Endothelial cell of umbilical vein (primary cell): Measurements from ENCODE around the gene KHDC1L.

Experiments used
- EZH2 ChIP-seq: IDR thresholded peaks from 2 replicates; pipeline ENCODE4 v1.6.1; 2012; ENCODE audit warnings: borderline replicate concordance, low read depth, mild to moderate bottlenecking, moderate library complexity, low read length, inconsistent platforms; ENCODE audit not compliant: severe bottlenecking
- GATA2 ChIP-seq: IDR thresholded peaks from 2 replicates; pipeline ENCODE4 v1.7.0; 2011; ENCODE audit warnings: low read depth, mild to moderate bottlenecking, moderate library complexity, mixed read lengths, low read length; ENCODE audit not compliant: insufficient read length, insufficient read depth
- JUN ChIP-seq: IDR thresholded peaks from 2 replicates; pipeline ENCODE4 v1.6.1; 2011; ENCODE audit warnings: borderline replicate concordance, low read depth; ENCODE audit not compliant: insufficient read length, insufficient read depth
- MYC ChIP-seq: IDR thresholded peaks from one replicate; pipeline ENCODE4 v1.6.1; 2011; ENCODE audit warnings: mild to moderate bottlenecking, low read depth, low read length
- POLR2A ChIP-seq: IDR thresholded peaks from 2 replicates; pipeline ENCODE4 v1.6.1; 2012; ENCODE audit warnings: low read depth, mild to moderate bottlenecking, control low read depth, low read length
- POLR2AphosphoS5 ChIP-seq: IDR thresholded peaks from 2 replicates; pipeline ENCODE4 v1.6.1; 2012; ENCODE audit warnings: low read depth, mild to moderate bottlenecking, control low read depth, low read length, moderate library complexity; ENCODE audit not compliant: insufficient read depth
- TF ChIP-seq, protein P1 (sequence below), 2 donors: IDR thresholded peaks; 1 replicate in 1 of 2; 2 replicates in 1 of 2; pipeline ENCODE4 v1.5.1; 2011; ENCODE audit warnings: low read length in 2 of 2, mild to moderate bottlenecking in 2 of 2, moderate library complexity in 2 of 2, control low read depth in 1 of 2, inconsistent platforms in 1 of 2, low read depth in 1 of 2; ENCODE audit not compliant: insufficient read depth in 1 of 2; ENCODE audit errors: extremely low read depth in 1 of 2

DNA sequence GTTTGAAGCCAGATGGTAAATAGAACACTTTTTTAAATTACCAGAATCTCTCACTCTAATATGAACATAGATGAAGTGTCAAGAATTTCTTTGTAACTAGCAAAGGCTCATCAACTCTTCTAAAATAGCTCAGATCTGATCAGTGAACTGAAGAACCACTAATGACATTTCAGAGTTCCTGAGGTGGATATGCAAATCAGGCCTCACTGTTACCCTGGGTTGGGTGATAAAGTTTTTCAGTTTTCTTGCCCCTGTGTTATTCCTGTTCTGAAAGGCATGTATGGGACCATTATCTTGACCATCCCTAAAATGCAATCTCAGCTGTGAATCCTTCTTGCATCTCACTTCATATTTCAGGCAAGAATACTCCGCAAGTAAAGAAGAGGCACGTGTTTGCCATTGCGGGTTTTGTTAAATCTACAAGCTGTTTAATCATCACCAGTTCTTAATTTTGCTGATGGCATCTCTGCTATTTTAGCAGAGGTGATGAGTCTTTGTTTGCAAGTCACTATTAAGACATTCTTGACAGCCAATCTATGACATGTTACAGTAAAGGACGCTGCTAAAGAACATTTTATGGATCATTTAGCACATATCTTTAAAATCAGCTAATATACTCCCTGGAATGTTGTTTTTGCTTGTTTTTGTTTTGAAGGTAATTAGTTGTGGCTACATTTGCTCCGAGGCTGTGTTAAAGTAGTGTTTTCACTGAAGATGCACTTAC is 47.9 kb downstream of the KHDC1L start:
- TF ChIP-seq, protein P1, sequence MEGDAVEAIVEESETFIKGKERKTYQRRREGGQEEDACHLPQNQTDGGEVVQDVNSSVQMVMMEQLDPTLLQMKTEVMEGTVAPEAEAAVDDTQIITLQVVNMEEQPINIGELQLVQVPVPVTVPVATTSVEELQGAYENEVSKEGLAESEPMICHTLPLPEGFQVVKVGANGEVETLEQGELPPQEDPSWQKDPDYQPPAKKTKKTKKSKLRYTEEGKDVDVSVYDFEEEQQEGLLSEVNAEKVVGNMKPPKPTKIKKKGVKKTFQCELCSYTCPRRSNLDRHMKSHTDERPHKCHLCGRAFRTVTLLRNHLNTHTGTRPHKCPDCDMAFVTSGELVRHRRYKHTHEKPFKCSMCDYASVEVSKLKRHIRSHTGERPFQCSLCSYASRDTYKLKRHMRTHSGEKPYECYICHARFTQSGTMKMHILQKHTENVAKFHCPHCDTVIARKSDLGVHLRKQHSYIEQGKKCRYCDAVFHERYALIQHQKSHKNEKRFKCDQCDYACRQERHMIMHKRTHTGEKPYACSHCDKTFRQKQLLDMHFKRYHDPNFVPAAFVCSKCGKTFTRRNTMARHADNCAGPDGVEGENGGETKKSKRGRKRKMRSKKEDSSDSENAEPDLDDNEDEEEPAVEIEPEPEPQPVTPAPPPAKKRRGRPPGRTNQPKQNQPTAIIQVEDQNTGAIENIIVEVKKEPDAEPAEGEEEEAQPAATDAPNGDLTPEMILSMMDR (IDR thresholded peaks at IDR 0.05; ENCODE audit: extremely low read depth in 1 of 2, insufficient read depth in 1 of 2, low read depth in 1 of 2, low read length in 2 of 2): no peak
- TF ChIP-seq POLR2AphosphoS5: no peak
- TF ChIP-seq POLR2A: no peak
- TF ChIP-seq EZH2: no peak
- TF ChIP-seq MYC: no peak
- no peak for TF ChIP-seq JUN
- no peak for TF ChIP-seq GATA2
